Mesenchymal stem cell (in vitro differentiated cells and primary cell): ENCODE results near the gene MED26.

ENCODE experiments used
- DNase-seq: peaks from one replicate; pipeline ENCODE4 v3.0.0-alpha.2; 2013
- H2AFZ ChIP-seq: one replicate; pipeline ENCODE4 v1.6.1; 2013; ENCODE audit warnings: low read depth, mild to moderate bottlenecking, control low read depth, inconsistent platforms, low read length, moderate library complexity
- H2AK5ac ChIP-seq: 2 replicates; pipeline ENCODE4 v1.6.1; 2013; ENCODE audit warnings: low read length, moderate library complexity, mild to moderate bottlenecking, inconsistent platforms; ENCODE audit not compliant: severe bottlenecking
- H2BK120ac ChIP-seq: one replicate; pipeline ENCODE4 v1.6.1; 2013; ENCODE audit warnings: low read depth, mild to moderate bottlenecking, inconsistent platforms, low read length, moderate library complexity
- H2BK12ac ChIP-seq, 2 experiments: one replicate each; pipeline ENCODE4 v1.6.1; 2013; ENCODE audit warnings: inconsistent platforms in 2 of 2, low read length in 2 of 2, mild to moderate bottlenecking in 2 of 2, moderate library complexity in 2 of 2, control low read depth in 1 of 2
- H2BK15ac ChIP-seq: one replicate; pipeline ENCODE4 v1.6.1; 2013; ENCODE audit warnings: mild to moderate bottlenecking, low read depth, inconsistent platforms; ENCODE audit not compliant: poor library complexity, severe bottlenecking
- H2BK5ac ChIP-seq: 2 replicates; pipeline ENCODE4 v1.6.1; 2013; ENCODE audit warnings: low read depth, mild to moderate bottlenecking, low read length, control low read depth, inconsistent platforms; ENCODE audit not compliant: poor library complexity, severe bottlenecking
- H3K14ac ChIP-seq, 2 experiments: one replicate each; pipeline ENCODE4 v1.6.1; 2013; ENCODE audit warnings: inconsistent platforms in 2 of 2, low read length in 2 of 2, control low read depth in 1 of 2, mild to moderate bottlenecking in 1 of 2, moderate library complexity in 1 of 2
- H3K18ac ChIP-seq, 2 experiments: one replicate each; pipeline ENCODE4 v1.6.1; 2013; ENCODE audit warnings: inconsistent platforms in 2 of 2, low read length in 2 of 2, control low read depth in 1 of 2, low read depth in 1 of 2, mild to moderate bottlenecking in 1 of 2
- H3K23ac ChIP-seq, 2 experiments: one replicate each; pipeline ENCODE4 v1.6.1; 2013; ENCODE audit warnings: inconsistent platforms in 2 of 2, low read length in 2 of 2, mild to moderate bottlenecking in 2 of 2, moderate library complexity in 2 of 2, control low read depth in 1 of 2
- H3K27ac ChIP-seq: 2 replicates; pipeline ENCODE4 v1.5.1; 2013; ENCODE audit warnings: mild to moderate bottlenecking, moderate library complexity, low read length, control low read depth, inconsistent platforms; ENCODE audit not compliant: poor library complexity, severe bottlenecking
- H3K27me3 ChIP-seq, 2 experiments: 2 replicates each; pipeline versions ENCODE4 v1.6.1 to v1.7.0; 2013; ENCODE audit warnings: low read length in 2 of 2, mild to moderate bottlenecking in 2 of 2, moderate library complexity in 2 of 2, control low read depth in 1 of 2, inconsistent platforms in 1 of 2; ENCODE audit not compliant: control insufficient read depth in 1 of 2, insufficient read depth in 1 of 2
- H3K36me3 ChIP-seq, 2 experiments: 2 replicates each; pipeline versions ENCODE4 v1.6.1 to v1.7.0; 2013; ENCODE audit warnings: low read length in 2 of 2, control low read depth in 1 of 2, inconsistent platforms in 1 of 2, low read depth in 1 of 2, mild to moderate bottlenecking in 1 of 2; ENCODE audit not compliant: insufficient read depth in 2 of 2, control insufficient read depth in 1 of 2
- H3K4ac ChIP-seq, 2 experiments: one replicate each; pipeline ENCODE4 v1.6.1; 2013; ENCODE audit warnings: inconsistent platforms in 2 of 2, low read length in 2 of 2, mild to moderate bottlenecking in 2 of 2, moderate library complexity in 2 of 2, control low read depth in 1 of 2, low read depth in 1 of 2
- H3K4me1 ChIP-seq: 2 replicates; pipeline ENCODE4 v1.6.1; 2013; ENCODE audit warnings: low read depth, low read length, control low read depth; ENCODE audit not compliant: control insufficient read depth, insufficient read depth
- H3K4me2 ChIP-seq: 2 replicates; pipeline ENCODE4 v1.6.1; 2013; ENCODE audit warnings: low read length, mild to moderate bottlenecking, inconsistent platforms; ENCODE audit not compliant: poor library complexity, severe bottlenecking
- H3K4me3 ChIP-seq, 2 experiments: 2 replicates each; pipeline versions ENCODE4 v1.5.1 to v1.7.0; 2013; ENCODE audit warnings: low read length in 2 of 2, mild to moderate bottlenecking in 2 of 2, control low read depth in 1 of 2, low read depth in 1 of 2; ENCODE audit not compliant: insufficient read depth in 1 of 2
- H3K79me1 ChIP-seq: replicated peaks from 2 replicates; pipeline ENCODE4 v1.6.1; 2013; ENCODE audit warnings: mild to moderate bottlenecking, control low read depth, low read length, inconsistent platforms; ENCODE audit not compliant: poor library complexity, severe bottlenecking
- H3K9ac ChIP-seq: 2 replicates; pipeline ENCODE4 v1.7.0; 2013; ENCODE audit warnings: mild to moderate bottlenecking, low read length, moderate library complexity
- H3K9me3 ChIP-seq: 2 replicates; pipeline ENCODE4 v1.7.0; 2013; ENCODE audit warnings: mild to moderate bottlenecking, low read length; ENCODE audit not compliant: control insufficient read depth
- H4K8ac ChIP-seq: one replicate; pipeline ENCODE4 v1.6.1; 2013; ENCODE audit warnings: inconsistent platforms, mild to moderate bottlenecking, low read length, moderate library complexity
- H4K91ac ChIP-seq: one replicate; pipeline ENCODE4 v1.6.1; 2013; ENCODE audit warnings: mild to moderate bottlenecking, low read length, inconsistent platforms
- WGBS: methylation state at CpG from one replicate; pipeline ENCODE4 v1.1.7; 2013; ENCODE audit warnings: mixed read lengths; 5-methylcytosine and 5-hydroxymethylcytosine counted together

The MED26 gene

DNA sequence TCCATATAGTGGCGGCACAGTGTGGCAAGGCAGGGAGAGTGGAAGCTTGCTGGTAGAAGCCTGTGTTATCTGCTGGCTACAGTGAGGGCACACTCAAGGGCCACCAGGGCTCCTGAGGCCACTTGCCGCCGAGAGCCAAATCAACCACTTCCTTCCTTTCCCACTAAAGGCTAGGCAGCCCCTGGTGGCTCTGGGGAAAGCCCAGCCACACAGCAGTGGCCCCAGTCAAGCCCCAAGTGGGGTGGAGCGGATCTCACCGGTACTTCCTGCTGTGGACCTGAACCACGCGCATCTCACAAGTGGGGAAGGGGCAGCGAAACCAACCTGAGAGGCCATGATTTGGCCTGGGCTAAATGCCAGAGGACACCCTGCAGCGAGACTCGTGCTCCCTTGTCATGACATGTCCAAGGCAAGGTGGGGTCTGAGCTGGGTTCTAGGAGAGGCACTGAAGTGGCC is 33.8 kb downstream of the MED26 start:
- Histone ChIP-seq H3K23ac (no peak overlapping the region), H2BK120ac (no peak overlapping the region), H3K79me1 (peaks cover 37% of the 10 kb centered on the region), H2BK5ac (no peak overlapping the region), H3K9me3 (no peaks in the 10 kb centered on the region), H3K4me1 (peaks cover 39% of the 10 kb centered on the region), H4K91ac (peak overlapping the region; percentile 6), H3K4me2 (no peak overlapping the region), H2BK15ac (no peak overlapping the region), H3K36me3 (peaks cover 4 to 25% of the 10 kb centered on the region in 2 experiments), H3K27ac (no peak overlapping the region), H3K4ac (no peak overlapping the region), H3K27me3 (no peaks in the 10 kb centered on the region), H3K14ac (no peak overlapping the region), H2AK5ac (no peak overlapping the region), H3K9ac (no peak overlapping the region), H2AFZ (no peak overlapping the region), H3K18ac (no peak overlapping the region), H4K8ac (no peak overlapping the region), H3K4me3 (no peak overlapping the region), H2BK12ac (no peak overlapping the region)
- WGBS, result 87% methylated on average over 10 of the region's 10 CpGs
- DNase-seq, result no peak

DNA sequence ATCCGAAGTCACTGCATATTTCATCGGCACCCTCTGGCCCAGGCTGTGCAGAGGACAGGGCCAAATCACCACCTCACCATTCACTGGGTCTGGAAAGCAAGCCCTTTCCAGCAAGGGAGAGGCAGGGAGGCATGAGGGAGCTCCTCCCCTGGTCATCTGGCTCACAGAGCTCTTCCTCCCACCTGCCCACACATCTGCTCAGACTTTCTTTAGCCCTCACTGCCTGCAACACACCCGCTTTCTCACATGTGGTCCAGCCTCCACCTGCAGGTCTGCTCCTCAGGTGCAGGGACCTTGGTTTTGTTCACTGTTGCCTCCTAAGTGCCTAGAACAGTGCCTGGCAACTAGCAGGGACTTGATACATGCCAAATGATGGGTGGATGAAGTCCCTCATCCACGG is 34.8 kb downstream of the MED26 start:
- Histone ChIP-seq H3K18ac (no peak overlapping the region), H3K79me1 (peaks cover 38% of the 10 kb centered on the region), H3K4ac (no peak overlapping the region), H3K9ac (no peak overlapping the region), H3K9me3 (no peaks in the 10 kb centered on the region), H3K4me2 (no peak overlapping the region), H2BK12ac (no peak overlapping the region), H2BK5ac (no peak overlapping the region), H3K27me3 (no peaks in the 10 kb centered on the region), H3K36me3 (peaks cover 4 to 25% of the 10 kb centered on the region in 2 experiments), H4K8ac (no peak overlapping the region), H3K23ac (peak overlapping the region in 1 of 2 experiments; percentile 26), H3K4me1 (peaks cover 45% of the 10 kb centered on the region), H2AK5ac (no peak overlapping the region), H3K27ac (no peak overlapping the region), H2BK15ac (no peak overlapping the region), H3K4me3 (no peak overlapping the region), H2BK120ac (no peak overlapping the region), H2AFZ (no peak overlapping the region), H3K14ac (no peak overlapping the region), H4K91ac (no peak overlapping the region)
- DNase-seq, result no peak
- WGBS, result 97% methylated on average over 4 of the region's 4 CpGs

- H3K79me1 ChIP-seq, result peaks cover 38% of the 10 kb centered on the region
- no peak overlapping the region for H2BK5ac ChIP-seq
- H2BK12ac ChIP-seq, result peak overlapping the region in 1 of 2 experiments; percentile 10
- no peak overlapping the region for H3K4me2 ChIP-seq
- no peak overlapping the region for H3K4ac ChIP-seq
- peaks cover 4 to 25% of the 10 kb centered on the region in 2 experiments for H3K36me3 ChIP-seq
- H3K9ac ChIP-seq, result no peak overlapping the region
- peaks cover 57% of the 10 kb centered on the region for H3K4me1 ChIP-seq
- H3K27ac ChIP-seq, result no peak overlapping the region
- no peak overlapping the region for H2BK120ac ChIP-seq
- H2BK15ac ChIP-seq, result no peak overlapping the region
- WGBS, result 75% methylated on average over 10 of the region's 10 CpGs
- H3K18ac ChIP-seq, result peak overlapping the region in 1 of 2 experiments; percentile 11
- no peak overlapping the region for H3K14ac ChIP-seq
- H3K4me3 ChIP-seq, result no peak overlapping the region
- no peak overlapping the region for H2AK5ac ChIP-seq
- H4K8ac ChIP-seq, result no peak overlapping the region
- no peaks in the 10 kb centered on the region for H3K9me3 ChIP-seq
- DNase-seq, result no peak
- H2AFZ ChIP-seq, result no peak overlapping the region
- H3K23ac ChIP-seq, result no peak overlapping the region
- no peak overlapping the region for H4K91ac ChIP-seq
- no peaks in the 10 kb centered on the region for H3K27me3 ChIP-seq
Measured at GRCh38 chr19:16591803-16592556, 36.0 kb downstream of the MED26 start.

DNA sequence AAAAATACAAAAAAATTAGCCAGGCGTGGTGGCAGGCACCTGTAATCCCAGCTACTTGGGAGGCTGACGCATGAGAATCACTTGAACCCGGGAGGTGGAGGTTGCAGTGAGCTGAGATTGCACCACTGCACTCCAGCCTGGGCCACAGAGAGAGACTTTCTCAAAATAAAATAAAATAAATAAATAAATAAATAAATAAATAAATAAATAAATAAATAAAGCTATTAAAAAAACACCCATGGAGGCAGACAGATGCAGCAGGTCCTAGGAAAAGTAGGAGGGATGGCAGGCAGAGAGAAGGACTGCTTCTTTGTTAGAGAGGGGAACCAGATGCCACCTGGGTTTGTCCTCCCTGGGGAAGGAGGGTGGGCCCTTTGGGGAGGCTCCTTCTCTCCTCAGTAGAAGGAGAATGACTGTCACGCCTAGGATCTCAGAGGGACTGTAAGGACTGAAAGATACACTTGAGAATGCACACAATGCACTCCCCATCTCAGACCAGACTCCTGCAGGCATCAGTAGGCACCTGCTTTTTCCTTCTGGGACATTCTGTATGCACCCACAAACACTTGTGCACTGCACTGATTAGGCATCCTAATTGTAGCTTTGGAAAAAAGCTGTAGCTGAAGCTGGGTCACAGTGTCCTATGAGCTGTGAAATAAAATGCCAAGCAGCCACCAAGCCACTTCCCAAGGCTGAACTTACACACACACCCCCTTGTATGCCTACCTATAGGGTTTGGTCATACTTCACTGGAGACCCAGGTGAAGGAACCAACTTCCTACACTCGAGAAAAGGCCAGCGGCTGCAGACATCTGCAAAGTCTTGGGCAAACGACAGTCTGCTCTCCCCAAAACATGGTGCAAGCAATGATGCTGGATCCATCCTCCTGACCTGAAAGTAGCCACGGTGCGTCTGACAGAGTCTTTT is 36.9 kb downstream of the MED26 start:
- no peak overlapping the region for H3K14ac ChIP-seq
- H2AFZ ChIP-seq, result no peak overlapping the region
- DNase-seq, result no peak
- H2BK15ac ChIP-seq, result no peak overlapping the region
- no peak overlapping the region for H4K91ac ChIP-seq
- H3K18ac ChIP-seq, result no peak overlapping the region
- H4K8ac ChIP-seq, result no peak overlapping the region
- H3K9me3 ChIP-seq, result no peaks in the 10 kb centered on the region
- H2BK12ac ChIP-seq, result no peak overlapping the region
- no peak overlapping the region for H2BK120ac ChIP-seq
- H3K23ac ChIP-seq, result no peak overlapping the region
- 96% methylated on average over 8 of the region's 9 CpGs for WGBS
- no peak overlapping the region for H2BK5ac ChIP-seq
- no peak overlapping the region for H3K27ac ChIP-seq
- no peak overlapping the region for H3K9ac ChIP-seq
- H2AK5ac ChIP-seq, result no peak overlapping the region
- no peak overlapping the region for H3K4me2 ChIP-seq
- no peaks in the 10 kb centered on the region for H3K27me3 ChIP-seq
- H3K36me3 ChIP-seq, result peaks cover 4 to 22% of the 10 kb centered on the region in 2 experiments
- no peak overlapping the region for H3K4ac ChIP-seq
- H3K4me3 ChIP-seq, result no peak overlapping the region
- H3K4me1 ChIP-seq, result peaks cover 60% of the 10 kb centered on the region
- H3K79me1 ChIP-seq, result peaks cover 38% of the 10 kb centered on the region
